ENCODE measurements around the gene CDCA5.

Gene CDCA5

GRCh38 chr11:65107078-65107477, 23.2 kb upstream of the CDCA5 start:
- FAIRE-seq (no peak), DNase-seq (ENCODE audit: insufficient read length, low spot score) (no peak)
- no peak for TF ChIP-seq POLR2A (IDR thresholded peaks at IDR 0.05; ENCODE audit: low read depth, low read length)

GRCh38 chr11:65104628-65105027, 20.8 kb upstream of the CDCA5 start:
- no peak for DNase-seq (ENCODE audit: insufficient read length, low spot score)

GRCh38 chr11:65103476-65103875, 19.6 kb upstream of the CDCA5 start:
- no peak for FAIRE-seq
- TF ChIP-seq POLR2A (IDR thresholded peaks at IDR 0.05; ENCODE audit: low read depth, low read length): no peak
- no peak for DNase-seq (ENCODE audit: insufficient read length, low spot score)

More at GRCh38 chr11:65104628-65105027, 20.8 kb upstream of the CDCA5 start:
- no peak for TF ChIP-seq POLR2A (IDR thresholded peaks at IDR 0.05; ENCODE audit: low read depth, low read length)
- FAIRE-seq: no peak

DNA sequence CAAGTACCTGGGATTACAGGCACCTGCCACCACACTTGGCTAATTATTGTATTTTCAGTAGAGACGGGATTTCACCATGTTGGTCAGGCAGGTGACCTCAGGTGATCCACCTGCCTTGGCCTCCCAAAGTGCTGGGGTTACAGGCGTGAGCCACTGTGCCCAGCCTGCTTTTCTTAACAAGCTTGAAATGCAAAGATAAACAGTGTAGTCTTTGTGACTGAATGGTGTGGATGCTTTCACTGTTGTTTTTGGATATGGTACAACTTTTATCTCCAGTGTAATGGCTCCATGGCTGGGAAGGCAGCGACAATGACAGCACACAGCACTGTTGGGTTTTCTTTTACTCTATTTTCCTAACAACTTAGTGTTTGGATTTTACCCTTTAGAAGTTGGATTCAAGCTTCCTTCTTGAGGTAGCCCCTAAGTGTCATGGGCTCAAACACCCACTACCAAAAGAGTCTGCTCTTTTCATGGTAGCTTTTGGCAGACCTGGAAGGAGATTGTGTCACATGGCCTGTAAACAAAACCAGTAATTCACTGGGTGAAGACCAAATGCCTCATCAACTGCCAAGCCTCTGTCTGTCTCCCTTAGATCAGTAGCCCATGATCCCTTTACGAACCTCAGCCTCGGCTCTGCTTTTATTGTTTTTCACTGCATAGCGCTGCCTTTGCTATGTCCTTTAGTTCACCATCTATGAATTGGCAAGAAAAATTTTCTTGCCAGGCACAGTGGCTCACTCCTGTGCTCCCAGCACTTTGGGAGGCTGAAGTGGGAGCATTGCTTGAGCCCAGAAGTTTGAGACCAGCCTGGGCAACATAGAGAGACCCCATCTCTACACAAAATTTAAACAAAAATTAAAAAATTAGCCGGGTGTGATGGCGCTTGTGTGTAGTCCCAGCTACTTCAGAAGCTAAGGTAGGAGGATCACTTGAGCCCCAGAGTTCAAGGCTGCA, 18.6 kb upstream of the CDCA5 start:
- TF ChIP-seq POLR2A (IDR thresholded peaks at IDR 0.05; ENCODE audit: low read depth, low read length): no peak
- FAIRE-seq (no peak), DNase-seq (ENCODE audit: insufficient read length, low spot score) (no peak)

DNA sequence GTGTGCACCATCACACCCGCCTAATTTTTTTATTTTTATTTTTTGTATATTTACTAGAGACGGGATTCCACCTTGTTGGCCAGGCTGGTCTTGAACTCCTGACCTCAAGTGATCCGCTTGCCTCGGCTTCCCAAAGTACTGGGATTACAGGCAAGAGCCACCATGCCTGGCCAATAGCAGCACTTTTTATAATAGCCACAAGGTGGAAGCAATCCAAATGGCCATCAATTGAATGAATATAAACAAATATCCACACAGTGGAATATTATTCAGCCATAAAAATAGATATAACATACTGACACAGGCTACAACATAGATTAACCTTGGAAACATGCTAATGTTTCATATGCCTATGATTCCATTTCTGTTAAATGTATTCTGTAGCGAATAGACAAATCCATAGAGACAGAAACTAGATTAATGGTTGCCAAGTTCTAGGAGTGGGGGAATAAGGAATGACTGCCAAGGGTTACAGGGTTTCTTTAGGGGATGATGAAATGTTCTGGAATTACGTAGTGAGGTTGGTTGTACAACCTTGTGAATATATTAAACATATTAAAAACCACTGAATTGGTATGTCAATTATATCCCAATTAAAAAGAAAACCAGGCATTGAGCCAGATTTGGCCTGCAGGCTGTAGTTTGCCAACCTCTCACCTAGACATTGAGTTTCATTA, 17.0 kb upstream of the CDCA5 start:
- FAIRE-seq (no peak), DNase-seq (ENCODE audit: insufficient read length, low spot score) (no peak)
- no peak for TF ChIP-seq POLR2A (IDR thresholded peaks at IDR 0.05; ENCODE audit: low read depth, low read length)

- no peak for FAIRE-seq
- TF ChIP-seq POLR2A (IDR thresholded peaks at IDR 0.05; ENCODE audit: low read depth, low read length): no peak
- no peak for DNase-seq (ENCODE audit: insufficient read length, low spot score)
These were observed 13.1 kb upstream of the CDCA5 start for GRCh38 chr11:65096926-65097325.

GRCh38 chr11:65095974-65096806, 12.3 kb upstream of the CDCA5 start, which contains the start of gene VPS51:
Gene VPS51, plus strand, starts transcription at chr11:65096214. Its CDS starts 37 bp downstream, at chr11:65096251.
- DNase-seq (ENCODE audit: insufficient read length, low spot score): peak; percentile 97
- FAIRE-seq: no peak
- TF ChIP-seq POLR2A (IDR thresholded peaks at IDR 0.05; ENCODE audit: low read depth, low read length): peak; percentile 95

DNA sequence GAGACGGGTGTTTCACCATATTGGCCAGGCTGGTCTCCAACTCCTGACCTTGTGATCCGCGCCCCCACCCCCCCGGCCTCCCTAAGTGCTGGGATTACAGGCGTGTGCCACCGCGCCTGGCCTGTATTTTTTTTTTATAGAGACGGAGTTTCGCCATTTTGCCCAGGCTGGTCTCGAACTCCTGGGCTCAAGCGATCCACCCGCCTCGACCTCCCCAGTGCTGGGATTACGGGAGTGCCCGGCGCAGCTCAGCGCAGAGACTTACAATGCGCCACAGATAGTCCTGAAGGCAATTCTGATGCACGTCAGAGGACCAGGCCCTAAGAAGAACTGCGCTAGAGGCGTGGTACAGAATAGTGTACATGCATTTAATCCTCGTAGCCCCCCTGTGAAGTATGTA, 11.6 kb upstream of the CDCA5 start:
- FAIRE-seq: no peak
- no peak for DNase-seq (ENCODE audit: insufficient read length, low spot score)
- no peak for TF ChIP-seq POLR2A (IDR thresholded peaks at IDR 0.05; ENCODE audit: low read depth, low read length)

DNA sequence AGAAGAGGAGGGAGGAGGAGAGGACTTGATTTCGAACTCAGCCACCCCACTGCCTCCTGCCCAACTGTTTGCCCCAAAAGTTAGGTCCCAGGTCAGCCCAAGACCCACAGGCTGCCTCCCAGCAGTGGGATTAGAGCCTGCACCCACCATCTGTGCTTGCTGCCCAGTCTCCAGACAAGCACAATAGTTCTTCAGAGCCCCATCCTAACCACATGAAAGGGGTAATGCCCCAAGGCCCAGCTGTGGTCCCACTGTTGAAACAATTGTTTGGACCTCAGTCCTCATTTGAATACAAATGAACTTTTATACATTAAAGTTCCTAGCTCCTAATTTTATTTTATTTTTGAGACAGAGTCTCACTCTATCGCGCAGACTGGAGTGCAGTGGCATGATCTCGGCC, 6.8 kb upstream of the CDCA5 start:
- TF ChIP-seq POLR2A (IDR thresholded peaks at IDR 0.05; ENCODE audit: low read depth, low read length): no peak
- FAIRE-seq: no peak
- no peak for DNase-seq (ENCODE audit: insufficient read length, low spot score)

- FAIRE-seq: no peak
- DNase-seq (ENCODE audit: insufficient read length, low spot score): no peak
- no peak for TF ChIP-seq POLR2A (IDR thresholded peaks at IDR 0.05; ENCODE audit: low read depth, low read length)
These were observed 5.8 kb upstream of the CDCA5 start for GRCh38 chr11:65089621-65090020.

DNA sequence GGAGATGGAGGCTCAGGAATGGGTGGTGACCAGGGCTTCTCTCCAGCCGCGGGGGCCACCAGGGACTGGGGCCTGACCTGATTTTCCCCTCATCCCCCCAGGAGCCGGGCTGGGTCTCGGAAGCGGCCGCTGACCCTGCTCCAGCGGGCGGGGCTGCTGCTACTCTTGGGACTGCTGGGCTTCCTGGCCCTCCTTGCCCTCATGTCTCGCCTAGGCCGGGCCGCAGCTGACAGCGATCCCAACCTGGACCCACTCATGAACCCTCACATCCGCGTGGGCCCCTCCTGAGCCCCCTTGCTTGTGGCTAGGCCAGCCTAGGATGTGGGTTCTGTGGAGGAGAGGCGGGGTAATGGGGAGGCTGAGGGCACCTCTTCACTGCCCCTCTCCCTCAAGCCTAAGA, 4.0 kb upstream of the CDCA5 start:
- DNase-seq (ENCODE audit: insufficient read length, low spot score): no peak
- no peak for FAIRE-seq
- TF ChIP-seq POLR2A (IDR thresholded peaks at IDR 0.05; ENCODE audit: low read depth, low read length): no peak

DNA sequence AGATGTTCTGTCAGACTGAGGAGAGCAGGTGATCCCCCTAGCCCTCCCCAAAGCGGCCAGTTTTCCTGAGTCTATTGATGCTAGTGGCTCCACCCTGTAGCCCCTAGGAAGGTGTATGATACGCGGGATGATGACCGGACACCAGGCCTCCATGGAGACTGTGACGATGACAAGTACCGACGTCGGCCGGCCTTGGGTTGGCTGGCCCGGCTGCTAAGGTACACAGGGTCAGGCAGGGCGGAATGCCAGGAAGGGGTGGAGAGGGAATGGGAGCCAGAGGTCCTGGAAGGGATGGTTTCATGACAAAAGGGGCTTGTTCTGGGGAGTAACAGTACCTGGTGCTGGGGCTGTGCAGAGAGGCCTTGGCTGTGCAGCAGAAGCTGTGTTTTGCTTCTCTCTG, 3.4 kb upstream of the CDCA5 start:
- TF ChIP-seq POLR2A (IDR thresholded peaks at IDR 0.05; ENCODE audit: low read depth, low read length): no peak
- DNase-seq (ENCODE audit: insufficient read length, low spot score) (no peak), FAIRE-seq (no peak)

DNA sequence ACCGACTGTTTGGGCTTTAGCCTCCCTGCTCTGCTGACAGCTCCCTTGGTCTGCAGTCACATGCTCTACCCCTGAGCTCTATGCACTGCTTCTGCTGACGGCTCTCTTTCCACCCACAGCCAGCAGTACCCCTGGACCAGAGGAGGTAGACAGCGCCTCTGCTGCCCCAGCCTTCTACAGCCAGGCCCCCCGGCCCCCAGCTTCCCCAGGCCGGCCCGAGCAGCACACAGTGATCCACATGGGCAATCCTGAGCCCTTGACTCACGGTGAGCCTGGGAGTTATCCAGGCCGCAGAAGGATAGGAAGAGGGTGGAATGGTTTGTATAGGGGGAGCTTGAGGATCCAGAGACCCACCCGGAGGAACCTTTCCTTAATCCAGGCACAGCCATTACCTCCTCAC, 3.0 kb upstream of the CDCA5 start:
- FAIRE-seq: no peak
- no peak for TF ChIP-seq POLR2A (IDR thresholded peaks at IDR 0.05; ENCODE audit: low read depth, low read length)

GRCh38 chr11:65085446-65085845, 1.6 kb upstream of the CDCA5 start:
- DNase-seq (ENCODE audit: insufficient read length, low spot score) (no peak), FAIRE-seq (no peak)
- no peak for TF ChIP-seq POLR2A (IDR thresholded peaks at IDR 0.05; ENCODE audit: low read depth, low read length)

More for the DNA sequence above, 3.0 kb upstream of the CDCA5 start:
- no peak for DNase-seq (ENCODE audit: insufficient read length, low spot score)
